Measurements from ENCODE around the gene KCNMB1. TPM values are rescaled to one million over a fixed set of nuclear protein-coding genes. Genes with fewer than 3 reads are reported as not detected.
"Not testable (repeated sequence)": the region's sequence is repeated elsewhere in the genome, so short reads cannot be mapped to it uniquely, and the experiment has no call there.

KCNMB1 gene
- total RNA-seq, 1 donor from 2014 or later, result 0.29 TPM

DNA sequence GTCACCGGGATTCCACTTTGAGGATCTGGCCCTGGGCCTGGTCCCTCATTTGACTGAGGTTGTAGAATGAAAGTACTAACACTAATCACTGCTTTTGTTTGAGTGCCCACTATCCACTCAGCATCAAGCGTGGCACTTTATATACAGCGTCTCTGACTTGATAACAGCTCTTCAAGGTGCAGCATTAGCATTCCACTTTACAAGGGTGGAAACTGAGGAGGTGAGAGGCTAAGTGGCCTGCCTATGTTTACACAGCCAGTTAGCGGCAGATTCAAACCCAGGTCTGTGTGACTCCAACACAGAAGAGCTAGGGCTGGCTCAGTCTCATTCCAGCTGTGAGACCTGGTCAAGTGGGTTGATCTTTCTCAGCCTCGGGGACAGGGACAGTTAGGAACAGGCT, 5.9 kb downstream of the KCNMB1 start:
- TF ChIP-seq, protein P1, sequence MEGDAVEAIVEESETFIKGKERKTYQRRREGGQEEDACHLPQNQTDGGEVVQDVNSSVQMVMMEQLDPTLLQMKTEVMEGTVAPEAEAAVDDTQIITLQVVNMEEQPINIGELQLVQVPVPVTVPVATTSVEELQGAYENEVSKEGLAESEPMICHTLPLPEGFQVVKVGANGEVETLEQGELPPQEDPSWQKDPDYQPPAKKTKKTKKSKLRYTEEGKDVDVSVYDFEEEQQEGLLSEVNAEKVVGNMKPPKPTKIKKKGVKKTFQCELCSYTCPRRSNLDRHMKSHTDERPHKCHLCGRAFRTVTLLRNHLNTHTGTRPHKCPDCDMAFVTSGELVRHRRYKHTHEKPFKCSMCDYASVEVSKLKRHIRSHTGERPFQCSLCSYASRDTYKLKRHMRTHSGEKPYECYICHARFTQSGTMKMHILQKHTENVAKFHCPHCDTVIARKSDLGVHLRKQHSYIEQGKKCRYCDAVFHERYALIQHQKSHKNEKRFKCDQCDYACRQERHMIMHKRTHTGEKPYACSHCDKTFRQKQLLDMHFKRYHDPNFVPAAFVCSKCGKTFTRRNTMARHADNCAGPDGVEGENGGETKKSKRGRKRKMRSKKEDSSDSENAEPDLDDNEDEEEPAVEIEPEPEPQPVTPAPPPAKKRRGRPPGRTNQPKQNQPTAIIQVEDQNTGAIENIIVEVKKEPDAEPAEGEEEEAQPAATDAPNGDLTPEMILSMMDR (IDR thresholded peaks at IDR 0.05; ENCODE audit: partially characterized antibody, unreplicated experiment), result no peak
- no peak overlapping the region for H3K27ac Mint-ChIP-seq (ENCODE audit: unreplicated experiment)
- H3K4me3 Mint-ChIP-seq (ENCODE audit: unreplicated experiment), result no peak overlapping the region
- peaks cover 2% of the 10 kb centered on the region for H3K27me3 Mint-ChIP-seq (ENCODE audit: unreplicated experiment)
- DNase-seq, result no peak
- peaks cover 4% of the 10 kb centered on the region for H3K9me3 Mint-ChIP-seq (ENCODE audit: unreplicated experiment)
- peaks cover 10% of the 10 kb centered on the region for H3K4me1 Mint-ChIP-seq (ENCODE audit: low read depth, unreplicated experiment)
- no peaks in the 10 kb centered on the region for H3K36me3 Mint-ChIP-seq (ENCODE audit: unreplicated experiment)

DNA sequence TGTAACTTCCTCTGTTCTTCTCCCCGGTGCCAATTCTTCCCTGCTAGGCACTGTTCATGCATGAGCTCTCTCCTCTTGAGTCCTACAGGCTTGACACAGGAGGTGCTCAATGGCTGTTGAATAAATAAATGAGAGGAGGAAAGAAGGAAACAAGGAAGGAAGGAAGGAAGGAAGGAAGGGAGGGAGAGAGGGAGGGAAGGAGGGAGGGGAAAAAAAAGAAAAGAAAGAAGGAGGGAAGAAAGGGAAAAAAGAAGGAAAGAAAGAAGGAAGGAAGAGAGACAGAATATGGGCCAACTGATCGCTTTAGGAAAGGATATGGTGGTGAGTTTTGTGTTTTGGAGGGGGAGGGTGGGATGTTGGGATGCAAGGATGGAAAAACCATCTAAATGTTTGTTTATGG, 6.4 kb downstream of the KCNMB1 start:
- H3K4me1 Mint-ChIP-seq (ENCODE audit: low read depth, unreplicated experiment), result peaks cover 8% of the 10 kb centered on the region

DNA sequence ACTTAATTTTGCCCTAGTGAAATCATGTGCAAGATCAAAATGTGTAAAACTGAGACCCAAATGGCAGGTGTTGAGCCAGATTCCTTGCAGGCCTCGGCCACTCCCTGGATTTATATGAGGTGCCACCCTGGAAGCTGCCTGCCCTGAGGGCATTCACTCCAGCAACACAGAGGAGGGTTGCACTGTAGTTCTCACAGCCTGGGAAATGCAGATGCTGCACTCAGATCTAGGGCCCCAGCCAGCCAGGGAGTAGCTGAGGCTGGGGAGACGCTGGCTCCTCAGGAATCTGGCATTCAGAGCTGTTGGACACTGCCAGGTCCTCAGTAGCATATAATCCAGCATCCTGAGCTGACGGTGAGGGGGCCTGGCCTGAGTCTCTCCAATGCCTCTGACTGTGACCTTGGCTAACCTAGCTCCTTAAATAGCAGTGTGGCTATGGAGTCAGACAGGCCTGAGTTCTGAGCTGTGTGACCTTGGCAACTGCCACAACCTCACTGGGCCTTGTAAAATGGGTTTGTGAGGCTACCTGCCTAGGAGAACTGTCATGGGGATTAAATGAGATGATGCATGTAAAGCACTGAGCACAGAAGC, 8.7 kb downstream of the KCNMB1 start:
- TF ChIP-seq, protein P1 (IDR thresholded peaks at IDR 0.05; ENCODE audit: partially characterized antibody, unreplicated experiment), result no peak
- Mint-ChIP-seq H3K36me3 (ENCODE audit: unreplicated experiment) (no peaks in the 10 kb centered on the region), H3K4me3 (ENCODE audit: unreplicated experiment) (no peak overlapping the region), H3K9me3 (ENCODE audit: unreplicated experiment) (peaks cover 6% of the 10 kb centered on the region), H3K4me1 (ENCODE audit: low read depth, unreplicated experiment) (no peaks in the 10 kb centered on the region), H3K27me3 (ENCODE audit: unreplicated experiment) (peaks cover 2% of the 10 kb centered on the region), H3K27ac (ENCODE audit: unreplicated experiment) (no peak overlapping the region)
- no peak for DNase-seq

More for the DNA sequence above, 6.4 kb downstream of the KCNMB1 start:
- no peak for DNase-seq
- Mint-ChIP-seq H3K9me3 (ENCODE audit: unreplicated experiment) (peaks cover 4% of the 10 kb centered on the region), H3K27ac (ENCODE audit: unreplicated experiment) (no peak overlapping the region), H3K4me3 (ENCODE audit: unreplicated experiment) (no peak overlapping the region), H3K36me3 (ENCODE audit: unreplicated experiment) (no peaks in the 10 kb centered on the region), H3K27me3 (ENCODE audit: unreplicated experiment) (peaks cover 2% of the 10 kb centered on the region)
- TF ChIP-seq, protein P1 (IDR thresholded peaks at IDR 0.05; ENCODE audit: partially characterized antibody, unreplicated experiment), result no peak

DNA sequence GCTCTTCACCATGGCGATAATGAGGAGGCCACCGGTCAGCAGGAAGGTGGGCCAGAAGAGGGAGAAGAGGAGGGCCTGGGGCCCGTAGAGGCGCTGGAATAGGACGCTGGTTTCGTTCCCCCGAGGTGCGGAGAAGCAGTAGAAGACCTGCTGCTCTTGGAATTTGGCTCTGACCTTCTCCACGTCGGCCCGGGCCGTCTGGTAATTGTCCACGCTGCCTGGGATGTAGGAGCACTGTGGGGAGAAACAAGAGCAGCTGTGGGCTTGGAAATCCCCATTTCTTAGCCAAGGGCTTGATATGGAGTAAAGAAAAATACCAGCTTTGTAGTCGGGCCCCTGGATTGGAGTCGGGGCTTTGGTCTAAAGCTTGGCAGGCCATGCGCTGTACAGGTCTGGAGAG, 10.4 kb downstream of the KCNMB1 start:
- Mint-ChIP-seq H3K4me1 (ENCODE audit: low read depth, unreplicated experiment) (no peaks in the 10 kb centered on the region), H3K9me3 (ENCODE audit: unreplicated experiment) (peaks cover 7% of the 10 kb centered on the region), H3K4me3 (ENCODE audit: unreplicated experiment) (no peak overlapping the region), H3K36me3 (ENCODE audit: unreplicated experiment) (no peaks in the 10 kb centered on the region), H3K27me3 (ENCODE audit: unreplicated experiment) (peaks cover 2% of the 10 kb centered on the region), H3K27ac (ENCODE audit: unreplicated experiment) (no peak overlapping the region)
- no peak for DNase-seq
- TF ChIP-seq, protein P1 (IDR thresholded peaks at IDR 0.05; ENCODE audit: partially characterized antibody, unreplicated experiment), result no peak

DNA sequence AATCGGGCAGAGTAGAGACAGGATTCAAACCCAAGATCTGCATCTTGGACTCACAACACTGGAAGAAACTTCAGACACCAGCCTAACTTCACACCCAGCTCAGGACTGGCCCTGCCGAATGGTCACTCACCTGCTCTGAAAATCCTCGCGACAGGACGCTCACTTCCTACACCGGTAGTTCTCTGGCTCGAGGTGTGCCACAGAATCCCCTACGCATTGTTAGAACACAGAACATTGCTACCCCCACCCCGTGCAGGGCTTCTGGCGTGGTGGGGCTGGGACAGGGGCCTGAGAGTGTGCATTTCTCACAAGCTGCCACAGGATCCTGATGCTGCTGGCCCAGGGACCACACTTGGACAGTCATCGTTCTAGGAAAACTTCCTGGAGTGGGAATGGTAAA, 12.1 kb downstream of the KCNMB1 start:
- DNase-seq, result no peak
- TF ChIP-seq, protein P1 (IDR thresholded peaks at IDR 0.05; ENCODE audit: partially characterized antibody, unreplicated experiment), result no peak
- Mint-ChIP-seq H3K27ac (ENCODE audit: unreplicated experiment) (no peak overlapping the region), H3K4me3 (ENCODE audit: unreplicated experiment) (no peak overlapping the region), H3K4me1 (ENCODE audit: low read depth, unreplicated experiment) (no peaks in the 10 kb centered on the region), H3K36me3 (ENCODE audit: unreplicated experiment) (no peaks in the 10 kb centered on the region), H3K27me3 (ENCODE audit: unreplicated experiment) (peaks cover 2% of the 10 kb centered on the region), H3K9me3 (ENCODE audit: unreplicated experiment) (peaks cover 5% of the 10 kb centered on the region)

DNA sequence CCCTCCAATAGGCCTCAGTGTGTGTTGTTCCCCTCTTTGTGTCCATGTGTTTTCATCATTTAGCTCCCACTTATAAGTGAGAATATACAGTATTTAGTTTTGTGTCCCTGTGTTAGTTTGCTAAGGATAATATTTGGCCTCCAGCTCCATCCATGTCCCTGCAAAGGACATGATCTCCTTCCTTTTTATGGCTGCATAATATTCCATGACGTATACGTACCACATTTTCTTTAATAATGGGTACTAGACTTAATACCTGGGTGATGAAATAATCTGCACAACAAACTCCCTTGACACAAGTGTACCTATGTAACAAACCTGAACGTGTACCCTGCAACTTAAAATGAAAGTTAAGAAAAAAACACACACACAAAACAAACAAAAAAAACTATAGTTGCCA, 12.6 kb downstream of the KCNMB1 start:
- H3K27ac Mint-ChIP-seq (ENCODE audit: unreplicated experiment); H3K27me3 Mint-ChIP-seq (ENCODE audit: unreplicated experiment); H3K4me3 Mint-ChIP-seq (ENCODE audit: unreplicated experiment); H3K4me1 Mint-ChIP-seq (ENCODE audit: low read depth, unreplicated experiment); DNase-seq; H3K36me3 Mint-ChIP-seq (ENCODE audit: unreplicated experiment); H3K9me3 Mint-ChIP-seq (ENCODE audit: unreplicated experiment): not testable (repeated sequence)

All from glutamatergic neuron (in vitro differentiated cells).